Hepatocyte (in vitro differentiated cells): ENCODE measurements around the gene LIN9.

Experiments used
- EZH2 ChIP-seq: fragments of 200-600 bp; sonication (generic); IDR thresholded peaks from 2 replicates; pipeline ENCODE4 v1.6.1; 2016; ENCODE audit warnings: antibody characterized with exemption, mild to moderate bottlenecking, borderline replicate concordance
- TF ChIP-seq, protein P1 (sequence below): fragments of 200-600 bp; sonication (generic); IDR thresholded peaks from 2 replicates; pipeline ENCODE4 v1.5.1; 2016; ENCODE audit warnings: antibody characterized with exemption, mild to moderate bottlenecking; ENCODE audit not compliant: poor library complexity

GRCh38 chr1:226212545-226212944 is 96.4 kb downstream of the LIN9 start:
- TF ChIP-seq, protein P1, sequence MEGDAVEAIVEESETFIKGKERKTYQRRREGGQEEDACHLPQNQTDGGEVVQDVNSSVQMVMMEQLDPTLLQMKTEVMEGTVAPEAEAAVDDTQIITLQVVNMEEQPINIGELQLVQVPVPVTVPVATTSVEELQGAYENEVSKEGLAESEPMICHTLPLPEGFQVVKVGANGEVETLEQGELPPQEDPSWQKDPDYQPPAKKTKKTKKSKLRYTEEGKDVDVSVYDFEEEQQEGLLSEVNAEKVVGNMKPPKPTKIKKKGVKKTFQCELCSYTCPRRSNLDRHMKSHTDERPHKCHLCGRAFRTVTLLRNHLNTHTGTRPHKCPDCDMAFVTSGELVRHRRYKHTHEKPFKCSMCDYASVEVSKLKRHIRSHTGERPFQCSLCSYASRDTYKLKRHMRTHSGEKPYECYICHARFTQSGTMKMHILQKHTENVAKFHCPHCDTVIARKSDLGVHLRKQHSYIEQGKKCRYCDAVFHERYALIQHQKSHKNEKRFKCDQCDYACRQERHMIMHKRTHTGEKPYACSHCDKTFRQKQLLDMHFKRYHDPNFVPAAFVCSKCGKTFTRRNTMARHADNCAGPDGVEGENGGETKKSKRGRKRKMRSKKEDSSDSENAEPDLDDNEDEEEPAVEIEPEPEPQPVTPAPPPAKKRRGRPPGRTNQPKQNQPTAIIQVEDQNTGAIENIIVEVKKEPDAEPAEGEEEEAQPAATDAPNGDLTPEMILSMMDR, result no peak
- TF ChIP-seq EZH2, result no peak
